Activated naive CD4-positive, alpha-beta T cell treated with anti-CD3 and anti-CD28 coated beads, Interleukin-2, amount 10 ng/mL, durations not matched to agents 7 days and 5 days (primary cell): ENCODE measurements around the gene CDC27.
"Not testable (repeated sequence)": the region's sequence is repeated elsewhere in the genome, so short reads cannot be mapped to it uniquely, and the experiment has no call there.

ENCODE experiments used
- CTCF ChIA-PET: fragments of 350-600 bp; sonication (Branson Sonifier 250); formaldehyde crosslinking; loops from one replicate; lab custom pipeline; 2021; ENCODE audit warnings: antibody characterized with exemption; lab: Charles Lee
- DNase-seq: peaks from one replicate; pipeline ENCODE4 v3.0.0-alpha.2; 2020
- H3K27ac Mint-ChIP-seq: one replicate; pipeline ENCODE4 v1.8.0; 2021; ENCODE audit warnings: mild to moderate bottlenecking, moderate library complexity, mixed read lengths
- H3K27me3 Mint-ChIP-seq: one replicate; pipeline ENCODE4 v1.8.0; 2021; ENCODE audit warnings: mild to moderate bottlenecking, mixed read lengths
- H3K36me3 Mint-ChIP-seq: one replicate; pipeline ENCODE4 v1.8.0; 2021; ENCODE audit warnings: mixed read lengths
- H3K4me1 Mint-ChIP-seq: one replicate; pipeline ENCODE4 v1.8.0; 2021; ENCODE audit warnings: mixed read lengths
- H3K4me3 Mint-ChIP-seq: one replicate; pipeline ENCODE4 v1.8.0; 2021; ENCODE audit warnings: mild to moderate bottlenecking, moderate library complexity, mixed read lengths
- H3K9me3 Mint-ChIP-seq: one replicate; pipeline ENCODE4 v1.8.0; 2021; ENCODE audit warnings: mixed read lengths

Gene CDC27

GRCh38 chr17:47119746-47120520, 69.2 kb downstream of the CDC27 start:
- Mint-ChIP-seq H3K36me3 (peaks cover 31% of the 10 kb centered on the region), H3K27me3 (no peaks in the 10 kb centered on the region), H3K27ac (no peak overlapping the region), H3K4me3 (no peak overlapping the region), H3K4me1 (no peaks in the 10 kb centered on the region), H3K9me3 (no peaks in the 10 kb centered on the region)
- CTCF ChIA-PET: interaction anchor here (0.6 kb wide), 1 partner anchor 24 kb away, joined by 3 read pairs; no protein-coding TSS in a partner anchor
- DNase-seq: no peak

- no peaks in the 10 kb centered on the region for H3K4me1 Mint-ChIP-seq
- no peak overlapping the region for H3K4me3 Mint-ChIP-seq
- DNase-seq: no peak
- H3K9me3 Mint-ChIP-seq: no peaks in the 10 kb centered on the region
- peaks cover 30% of the 10 kb centered on the region for H3K36me3 Mint-ChIP-seq
- CTCF ChIA-PET: interaction anchor here (1.0 kb wide), 1 partner anchor 199 kb away, joined by 3 read pairs; no protein-coding TSS in a partner anchor
- peak overlapping the region; percentile 28 for H3K27ac Mint-ChIP-seq
- H3K27me3 Mint-ChIP-seq: no peaks in the 10 kb centered on the region
Measured at GRCh38 chr17:47117386-47117785, 71.7 kb downstream of the CDC27 start.

- Mint-ChIP-seq H3K4me1 (no peaks in the 10 kb centered on the region), H3K4me3 (no peak overlapping the region), H3K27me3 (peaks cover 27% of the 10 kb centered on the region), H3K27ac (no peak overlapping the region), H3K36me3 (no peaks in the 10 kb centered on the region), H3K9me3 (no peaks in the 10 kb centered on the region)
- CTCF ChIA-PET: no interaction called here
- DNase-seq: no peak
Measured at GRCh38 chr17:47106130-47106529, 83.0 kb downstream of the CDC27 start.

- H3K4me3 Mint-ChIP-seq, DNase-seq, CTCF ChIA-PET, H3K36me3 Mint-ChIP-seq, H3K4me1 Mint-ChIP-seq, H3K27ac Mint-ChIP-seq, H3K9me3 Mint-ChIP-seq: not testable (repeated sequence)
- peaks cover 23% of the 10 kb centered on the region for H3K27me3 Mint-ChIP-seq
Measured at GRCh38 chr17:47105246-47105645, 83.8 kb downstream of the CDC27 start.

- no peak for DNase-seq
- CTCF ChIA-PET: no interaction called here
- Mint-ChIP-seq H3K36me3 (peaks cover 6% of the 10 kb centered on the region), H3K27me3 (peaks cover 19% of the 10 kb centered on the region), H3K4me1 (peaks cover 17% of the 10 kb centered on the region), H3K4me3 (no peak overlapping the region), H3K27ac (no peak overlapping the region), H3K9me3 (no peaks in the 10 kb centered on the region)
Measured at GRCh38 chr17:47102914-47103313, 86.2 kb downstream of the CDC27 start.

GRCh38 chr17:47099987-47100711, 88.9 kb downstream of the CDC27 start:
- H3K27ac Mint-ChIP-seq: peak overlapping the region; percentile 97
- peaks cover 4% of the 10 kb centered on the region for H3K27me3 Mint-ChIP-seq
- H3K4me1 Mint-ChIP-seq: peaks cover 24% of the 10 kb centered on the region
- no peaks in the 10 kb centered on the region for H3K9me3 Mint-ChIP-seq
- CTCF ChIA-PET: no interaction called here
- H3K36me3 Mint-ChIP-seq: peaks cover 9% of the 10 kb centered on the region
- H3K4me3 Mint-ChIP-seq: peak overlapping the region; percentile 100
- peak; percentile 95 for DNase-seq

GRCh38 chr17:47099451-47099986, 89.6 kb downstream of the CDC27 start:
- Mint-ChIP-seq H3K27ac (peak overlapping the region; percentile 83), H3K9me3 (no peaks in the 10 kb centered on the region), H3K4me3 (peak overlapping the region; percentile 100), H3K4me1 (peaks cover 24% of the 10 kb centered on the region), H3K36me3 (peaks cover 9% of the 10 kb centered on the region), H3K27me3 (peaks cover 4% of the 10 kb centered on the region)
- CTCF ChIA-PET: no interaction called here
- no peak for DNase-seq

GRCh38 chr17:47096343-47096742, 92.8 kb downstream of the CDC27 start:
- peaks cover 23% of the 10 kb centered on the region for H3K36me3 Mint-ChIP-seq
- H3K27ac Mint-ChIP-seq: no peak overlapping the region
- H3K27me3 Mint-ChIP-seq: no peaks in the 10 kb centered on the region
- H3K9me3 Mint-ChIP-seq: no peaks in the 10 kb centered on the region
- CTCF ChIA-PET: interaction anchor here (0.5 to 0.6 kb wide), 2 partner anchors 24 to 135 kb away, joined by 3 read pairs; no protein-coding TSS in a partner anchor
- peaks cover 24% of the 10 kb centered on the region for H3K4me1 Mint-ChIP-seq
- no peak overlapping the region for H3K4me3 Mint-ChIP-seq
- no peak for DNase-seq

GRCh38 chr17:47095268-47095667, 93.8 kb downstream of the CDC27 start:
- DNase-seq: no peak
- CTCF ChIA-PET: no interaction called here
- Mint-ChIP-seq H3K27me3 (no peaks in the 10 kb centered on the region), H3K27ac (no peak overlapping the region), H3K4me3 (no peak overlapping the region), H3K36me3 (peaks cover 26% of the 10 kb centered on the region), H3K4me1 (peaks cover 22% of the 10 kb centered on the region), H3K9me3 (no peaks in the 10 kb centered on the region)

DNA sequence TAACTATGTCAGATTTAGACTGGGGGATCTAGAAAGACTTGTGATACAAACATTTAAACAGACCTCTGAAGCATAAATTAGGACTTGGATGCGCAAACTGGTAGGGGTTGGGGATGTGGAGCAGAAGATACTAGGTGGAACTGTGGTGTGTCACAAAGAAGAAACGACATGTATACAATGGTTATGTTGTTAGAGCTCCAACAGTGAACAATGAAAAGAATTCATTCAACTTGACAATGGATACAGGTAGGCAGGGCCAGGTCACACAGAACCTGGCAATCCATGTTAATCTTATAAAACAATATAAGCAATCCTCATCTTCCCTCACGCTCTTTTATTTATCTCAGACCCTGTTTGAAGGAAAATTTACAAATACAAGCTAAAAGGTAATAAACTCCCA, 102.0 kb downstream of the CDC27 start:
- Mint-ChIP-seq H3K27ac (no peak overlapping the region), H3K4me1 (no peaks in the 10 kb centered on the region), H3K27me3 (no peaks in the 10 kb centered on the region), H3K36me3 (peaks cover 9% of the 10 kb centered on the region), H3K9me3 (no peaks in the 10 kb centered on the region), H3K4me3 (no peak overlapping the region)
- no peak for DNase-seq
- CTCF ChIA-PET: no interaction called here

GRCh38 chr17:47085736-47086135, 103.4 kb downstream of the CDC27 start:
- Mint-ChIP-seq H3K36me3 (peaks cover 5% of the 10 kb centered on the region), H3K9me3 (no peaks in the 10 kb centered on the region), H3K4me1 (no peaks in the 10 kb centered on the region), H3K27me3 (no peaks in the 10 kb centered on the region), H3K4me3 (no peak overlapping the region), H3K27ac (no peak overlapping the region)
- DNase-seq: no peak
- CTCF ChIA-PET: no interaction called here

DNA sequence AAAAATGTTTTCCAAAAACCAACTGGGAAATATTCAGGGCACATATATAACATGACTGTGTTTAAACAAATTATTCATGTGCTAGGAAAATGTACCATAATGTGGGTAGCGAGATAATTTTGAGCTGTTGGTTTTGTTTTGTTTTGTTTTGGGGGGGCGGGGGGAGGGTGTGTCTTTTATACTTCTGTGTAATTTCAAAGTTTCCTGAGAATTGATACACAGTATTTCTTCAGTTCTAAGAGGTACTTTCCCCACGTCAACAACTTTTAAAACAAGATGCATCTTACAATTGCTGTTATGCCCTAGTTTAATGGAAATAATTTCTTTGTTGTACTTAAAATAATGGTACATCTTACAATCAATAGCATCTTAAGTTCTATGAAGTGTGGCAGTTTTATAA, 110.3 kb downstream of the CDC27 start:
- no peaks in the 10 kb centered on the region for H3K9me3 Mint-ChIP-seq
- peaks cover 7% of the 10 kb centered on the region for H3K4me1 Mint-ChIP-seq
- no peak overlapping the region for H3K27ac Mint-ChIP-seq
- no peak overlapping the region for H3K4me3 Mint-ChIP-seq
- H3K36me3 Mint-ChIP-seq: peaks cover 6% of the 10 kb centered on the region
- H3K27me3 Mint-ChIP-seq: no peaks in the 10 kb centered on the region
- no peak for DNase-seq
- CTCF ChIA-PET: no interaction called here

- Mint-ChIP-seq H3K4me3 (no peak overlapping the region), H3K27me3 (no peaks in the 10 kb centered on the region), H3K4me1 (peaks cover 10% of the 10 kb centered on the region), H3K27ac (no peak overlapping the region), H3K9me3 (no peaks in the 10 kb centered on the region), H3K36me3 (peaks cover 10% of the 10 kb centered on the region)
- DNase-seq: no peak
- CTCF ChIA-PET: no interaction called here
Measured at GRCh38 chr17:47077576-47077975, 111.5 kb downstream of the CDC27 start.

GRCh38 chr17:47076171-47076570, 112.9 kb downstream of the CDC27 start:
- Mint-ChIP-seq H3K27me3 (no peaks in the 10 kb centered on the region), H3K4me1 (peaks cover 23% of the 10 kb centered on the region), H3K27ac (no peak overlapping the region), H3K4me3 (no peak overlapping the region), H3K36me3 (peaks cover 15% of the 10 kb centered on the region), H3K9me3 (peaks cover 3% of the 10 kb centered on the region)
- no peak for DNase-seq
- CTCF ChIA-PET: no interaction called here
